IPS-20b (cell line): ENCODE measurements around the gene SEMA5B.

Experiments
- H3K27ac ChIP-seq: one replicate; pipeline ENCODE4 v1.5.1; 2013; ENCODE audit warnings: low read length
- H3K27me3 ChIP-seq: 2 replicates; pipeline ENCODE4 v1.6.1; 2013; ENCODE audit warnings: mild to moderate bottlenecking, low read length, inconsistent platforms; ENCODE audit not compliant: insufficient read depth
- H3K36me3 ChIP-seq: 2 replicates; pipeline ENCODE4 v1.6.1; 2013; ENCODE audit warnings: low read depth, mild to moderate bottlenecking, inconsistent platforms, low read length, moderate library complexity; ENCODE audit not compliant: insufficient read depth
- H3K4me1 ChIP-seq: 2 replicates; pipeline ENCODE4 v1.6.1; 2013; ENCODE audit warnings: mild to moderate bottlenecking, control low read depth, inconsistent platforms, low read length, moderate library complexity; ENCODE audit not compliant: insufficient read depth
- H3K4me3 ChIP-seq: 2 replicates; pipeline ENCODE4 v1.5.1; 2013; ENCODE audit warnings: mild to moderate bottlenecking, low read length, inconsistent platforms
- H3K9ac ChIP-seq: 2 replicates; pipeline ENCODE4 v1.6.1; 2013; ENCODE audit warnings: low read depth, mild to moderate bottlenecking, inconsistent platforms, low read length, moderate library complexity
- H3K9me3 ChIP-seq: 2 replicates; pipeline ENCODE4 v1.6.1; 2013; ENCODE audit warnings: mild to moderate bottlenecking, low read depth, low read length, inconsistent platforms; ENCODE audit not compliant: insufficient read depth

Gene SEMA5B

GRCh38 chr3:123021388-123021787 lies 6.2 kb downstream of the SEMA5B start:
- Histone ChIP-seq H3K4me3 (peak overlapping the region; percentile 50), H3K27me3 (peaks cover 26% of the 10 kb centered on the region), H3K9ac (peak overlapping the region; percentile 12; the same call in 1 of the 2 replicates), H3K36me3 (no peaks in the 10 kb centered on the region), H3K9me3 (no peaks in the 10 kb centered on the region), H3K27ac (no peak overlapping the region), H3K4me1 (peaks cover 31% of the 10 kb centered on the region)

DNA sequence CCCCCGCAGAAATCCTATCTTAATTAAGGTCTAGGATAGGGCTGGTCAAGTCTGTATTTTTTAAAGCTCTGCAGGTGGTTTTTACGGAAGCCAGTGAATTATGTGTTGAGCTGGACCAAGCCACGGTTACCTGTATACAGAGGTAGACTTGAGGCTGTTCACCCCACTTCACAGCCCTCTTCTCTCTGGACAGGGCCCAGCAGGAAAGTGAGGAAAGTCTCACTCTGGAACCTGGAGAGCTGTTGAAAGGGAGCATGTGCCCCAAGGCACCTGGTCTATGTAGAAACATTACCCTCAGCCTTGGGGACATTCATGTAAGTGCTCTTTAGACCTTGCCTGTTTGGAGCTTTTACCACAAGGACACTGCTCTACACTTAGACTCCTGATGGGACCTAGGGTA lies 6.9 kb downstream of the SEMA5B start:
- no peak overlapping the region for H3K27ac ChIP-seq
- H3K27me3 ChIP-seq, result peaks cover 23% of the 10 kb centered on the region
- peaks cover 30% of the 10 kb centered on the region for H3K4me1 ChIP-seq
- no peak overlapping the region; the same call in 1 of the 2 replicates for H3K4me3 ChIP-seq
- no peaks in the 10 kb centered on the region for H3K36me3 ChIP-seq
- peak overlapping the region; percentile 12; the same call in 1 of the 2 replicates for H3K9ac ChIP-seq
- no peaks in the 10 kb centered on the region for H3K9me3 ChIP-seq

- no peak overlapping the region for H3K9ac ChIP-seq
- no peak overlapping the region for H3K27ac ChIP-seq
- H3K9me3 ChIP-seq, result no peaks in the 10 kb centered on the region
- H3K27me3 ChIP-seq, result peaks cover 11% of the 10 kb centered on the region
- H3K4me1 ChIP-seq, result peaks cover 24% of the 10 kb centered on the region
- no peaks in the 10 kb centered on the region for H3K36me3 ChIP-seq
- H3K4me3 ChIP-seq, result no peak overlapping the region
Measured at GRCh38 chr3:123019591-123019990, 8.0 kb downstream of the SEMA5B start.

DNA sequence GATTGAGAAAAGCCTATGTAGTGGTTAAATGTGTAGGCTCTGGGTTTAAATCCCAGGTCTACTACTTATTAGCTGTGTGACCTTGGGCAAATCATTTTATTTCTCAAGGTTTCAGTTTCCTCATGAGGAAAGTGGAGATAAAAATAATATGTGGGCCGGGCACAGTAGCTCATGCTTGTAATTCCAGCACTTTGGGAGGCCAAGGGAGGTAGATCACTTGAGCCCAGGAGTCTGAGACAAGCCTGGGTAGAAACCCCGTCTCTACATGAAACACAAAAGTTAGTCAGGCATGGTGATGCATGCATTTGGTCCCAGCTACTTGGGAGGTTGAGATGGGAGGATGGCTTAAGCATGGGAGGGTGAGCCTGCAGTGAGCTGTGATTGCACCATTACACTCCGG lies 8.4 kb downstream of the SEMA5B start:
- no peak overlapping the region for H3K9ac ChIP-seq
- H3K27ac ChIP-seq, result no peak overlapping the region
- H3K4me3 ChIP-seq, result no peak overlapping the region
- peaks cover 24% of the 10 kb centered on the region for H3K4me1 ChIP-seq
- no peaks in the 10 kb centered on the region for H3K9me3 ChIP-seq
- H3K27me3 ChIP-seq, result peaks cover 7% of the 10 kb centered on the region
- 0 out of 2 replicates have a peak, but pooled peaks cover 4% of the 10 kb centered on the region for H3K36me3 ChIP-seq

DNA sequence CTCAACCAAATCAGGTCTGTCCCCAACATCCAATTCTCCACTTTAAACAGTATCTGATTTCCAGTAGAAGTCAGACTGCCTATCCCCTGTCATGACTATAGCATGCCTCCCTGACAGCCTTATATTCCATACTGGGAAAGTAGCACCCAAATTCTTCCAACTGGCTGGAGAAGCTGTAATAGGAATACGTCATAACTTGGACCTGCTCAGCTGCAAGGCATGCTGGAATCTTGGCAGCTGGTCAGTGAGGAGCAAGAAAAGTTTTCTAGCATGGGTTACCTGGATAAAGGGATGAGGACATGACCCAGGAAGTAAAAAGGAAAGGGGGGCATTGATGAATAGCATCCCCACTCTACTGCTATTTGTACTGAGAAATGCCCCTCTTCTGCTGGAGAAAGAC lies 8.9 kb downstream of the SEMA5B start:
- Histone ChIP-seq H3K36me3 (0 out of 2 replicates have a peak, but pooled peaks cover 7% of the 10 kb centered on the region), H3K27ac (no peak overlapping the region)

DNA sequence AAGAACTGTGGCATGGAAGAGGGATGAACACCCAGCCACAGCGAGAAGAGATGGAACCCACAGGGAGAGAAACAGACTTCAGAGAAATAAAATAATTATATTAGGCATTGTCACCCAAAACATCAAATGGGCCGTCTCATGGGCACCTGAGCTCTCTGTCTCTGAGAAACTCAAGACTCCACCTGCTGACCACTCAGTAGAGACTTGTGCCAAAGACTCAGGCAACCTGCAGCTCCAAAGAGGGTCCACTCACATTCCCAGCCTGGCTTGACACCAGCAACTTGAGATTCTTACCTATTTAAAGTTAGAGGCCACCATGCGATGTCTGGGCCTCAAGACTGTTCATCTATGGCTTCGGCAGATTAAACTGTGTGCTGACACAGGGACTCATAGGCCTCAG lies 12.0 kb downstream of the SEMA5B start:
- Histone ChIP-seq H3K4me3 (no peak overlapping the region), H3K4me1 (peaks cover 3% of the 10 kb centered on the region; the same call in 1 of the 2 replicates), H3K9me3 (no peaks in the 10 kb centered on the region), H3K27ac (no peak overlapping the region), H3K27me3 (no peaks in the 10 kb centered on the region), H3K36me3 (peaks cover 14% of the 10 kb centered on the region; the same call in 1 of the 2 replicates), H3K9ac (no peak overlapping the region)

More for the DNA sequence above, 8.9 kb downstream of the SEMA5B start:
- Histone ChIP-seq H3K9ac (no peak overlapping the region), H3K9me3 (no peaks in the 10 kb centered on the region), H3K27me3 (peaks cover 2% of the 10 kb centered on the region; the same call in 1 of the 2 replicates), H3K4me1 (peaks cover 24% of the 10 kb centered on the region), H3K4me3 (no peak overlapping the region)

- no peak overlapping the region for H3K9ac ChIP-seq
- peaks cover 14% of the 10 kb centered on the region; the same call in 1 of the 2 replicates for H3K36me3 ChIP-seq
- no peaks in the 10 kb centered on the region for H3K4me1 ChIP-seq
- no peaks in the 10 kb centered on the region for H3K27me3 ChIP-seq
- no peak overlapping the region for H3K4me3 ChIP-seq
- H3K9me3 ChIP-seq, result no peaks in the 10 kb centered on the region
- H3K27ac ChIP-seq, result no peak overlapping the region
Measured at GRCh38 chr3:123013876-123014275, 13.7 kb downstream of the SEMA5B start.

DNA sequence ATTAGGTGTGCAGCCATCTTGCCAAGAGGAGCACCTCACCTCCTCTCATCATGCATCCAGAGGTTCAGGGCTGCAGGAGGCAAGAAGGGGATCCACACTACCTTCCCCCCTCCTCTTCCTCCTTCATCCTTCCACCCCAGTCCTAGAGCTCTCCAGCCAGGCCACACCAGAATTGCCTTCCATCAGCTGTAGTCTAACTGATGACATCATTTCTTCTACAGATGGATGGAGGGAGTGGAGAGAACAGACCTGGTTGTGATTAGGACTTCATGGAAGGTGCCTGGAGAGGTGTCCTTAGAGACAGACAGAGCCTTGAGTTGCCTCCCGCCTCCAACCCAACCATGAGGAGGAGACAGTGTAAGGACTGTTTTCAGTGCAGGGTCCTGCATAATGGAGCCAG lies 14.9 kb downstream of the SEMA5B start:
- H3K9me3 ChIP-seq, result no peaks in the 10 kb centered on the region
- H3K27me3 ChIP-seq, result no peaks in the 10 kb centered on the region
- no peaks in the 10 kb centered on the region for H3K4me1 ChIP-seq
- H3K4me3 ChIP-seq, result no peak overlapping the region
- H3K9ac ChIP-seq, result no peak overlapping the region
- H3K36me3 ChIP-seq, result peaks cover 14% of the 10 kb centered on the region; the same call in 1 of the 2 replicates
- H3K27ac ChIP-seq, result no peak overlapping the region

GRCh38 chr3:123011447-123011846 lies 16.1 kb downstream of the SEMA5B start:
- Histone ChIP-seq H3K27ac (no peak overlapping the region), H3K4me3 (no peak overlapping the region), H3K9ac (no peak overlapping the region), H3K4me1 (peaks cover 2% of the 10 kb centered on the region; the same call in 1 of the 2 replicates), H3K9me3 (no peaks in the 10 kb centered on the region), H3K36me3 (peaks cover 14% of the 10 kb centered on the region; the same call in 1 of the 2 replicates), H3K27me3 (no peaks in the 10 kb centered on the region)

DNA sequence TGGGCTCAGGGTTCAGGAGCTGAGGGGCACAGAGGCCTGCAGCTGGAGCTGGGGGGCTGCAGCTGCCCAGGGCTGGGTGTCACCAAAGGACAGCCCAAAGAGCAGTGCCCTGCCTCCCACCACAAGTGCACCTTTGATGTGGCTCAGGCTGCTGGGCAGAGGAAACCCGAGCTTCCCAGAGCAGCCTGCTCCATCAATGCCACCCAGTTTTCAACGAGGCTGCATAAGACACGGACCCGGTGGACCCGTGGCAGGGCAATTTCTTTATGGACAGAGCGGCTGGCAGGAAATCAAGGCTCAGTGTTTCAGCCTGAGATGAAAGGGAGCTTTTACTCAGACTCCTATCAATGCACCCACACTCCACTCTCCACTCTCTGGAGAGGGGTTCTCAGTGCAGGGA lies 18.7 kb downstream of the SEMA5B start:
- Histone ChIP-seq H3K4me3 (no peak overlapping the region), H3K4me1 (peaks cover 7% of the 10 kb centered on the region; the same call in 1 of the 2 replicates), H3K27ac (no peak overlapping the region), H3K9ac (no peak overlapping the region), H3K27me3 (no peaks in the 10 kb centered on the region), H3K36me3 (peaks cover 7% of the 10 kb centered on the region; the same call in 1 of the 2 replicates), H3K9me3 (no peaks in the 10 kb centered on the region)

- Histone ChIP-seq H3K36me3 (no peaks in the 10 kb centered on the region), H3K4me1 (peaks cover 14% of the 10 kb centered on the region), H3K27ac (no peak overlapping the region), H3K9me3 (no peaks in the 10 kb centered on the region), H3K9ac (no peak overlapping the region), H3K27me3 (no peaks in the 10 kb centered on the region), H3K4me3 (no peak overlapping the region)
Measured at GRCh38 chr3:123006609-123007008, 21.0 kb downstream of the SEMA5B start.

DNA sequence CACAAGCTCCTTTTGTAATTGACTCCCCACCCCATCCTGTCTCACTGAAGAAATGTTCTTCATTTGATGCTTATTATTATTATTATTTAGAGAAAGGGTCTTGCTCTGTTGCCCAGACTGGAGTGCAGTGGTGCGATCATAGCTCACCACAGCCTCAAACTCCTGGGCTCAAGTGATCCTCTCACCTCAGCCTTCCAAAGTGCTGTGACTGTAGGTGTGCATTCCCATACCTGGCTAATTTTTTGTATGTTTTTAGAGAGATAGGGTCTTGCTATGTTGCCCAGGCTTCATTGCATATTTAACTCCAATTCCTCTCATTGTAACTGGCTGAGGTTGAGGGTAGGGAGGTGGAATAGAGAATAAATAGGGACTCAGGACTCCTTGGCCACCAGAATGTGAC lies 22.3 kb downstream of the SEMA5B start:
- H3K4me3 ChIP-seq, result no peak overlapping the region
- no peak overlapping the region for H3K9ac ChIP-seq
- H3K36me3 ChIP-seq, result no peaks in the 10 kb centered on the region
- peaks cover 14% of the 10 kb centered on the region for H3K4me1 ChIP-seq
- H3K9me3 ChIP-seq, result no peaks in the 10 kb centered on the region
- H3K27me3 ChIP-seq, result no peaks in the 10 kb centered on the region
- H3K27ac ChIP-seq, result no peak overlapping the region
